CD4-positive, alpha-beta T cell treated with Interleukin-2 at 100 ng/mL for 4 hours (primary cell): ENCODE results near the gene TTC1.
A peak's percentile ranks its signal among the peaks of the same experiment; 100 is the strongest.
"Not testable (repeated sequence)": the region's sequence is repeated elsewhere in the genome, so short reads cannot be mapped to it uniquely, and the experiment has no call there.

Source experiments
- DNase-seq: peaks from one replicate; pipeline ENCODE4 v3.0.0-alpha.2; 2020; ENCODE audit warnings: low spot score

The TTC1 gene

GRCh38 chr5:159995907-159996306, 13.0 kb upstream of the TTC1 start:
- no peak for DNase-seq

DNA sequence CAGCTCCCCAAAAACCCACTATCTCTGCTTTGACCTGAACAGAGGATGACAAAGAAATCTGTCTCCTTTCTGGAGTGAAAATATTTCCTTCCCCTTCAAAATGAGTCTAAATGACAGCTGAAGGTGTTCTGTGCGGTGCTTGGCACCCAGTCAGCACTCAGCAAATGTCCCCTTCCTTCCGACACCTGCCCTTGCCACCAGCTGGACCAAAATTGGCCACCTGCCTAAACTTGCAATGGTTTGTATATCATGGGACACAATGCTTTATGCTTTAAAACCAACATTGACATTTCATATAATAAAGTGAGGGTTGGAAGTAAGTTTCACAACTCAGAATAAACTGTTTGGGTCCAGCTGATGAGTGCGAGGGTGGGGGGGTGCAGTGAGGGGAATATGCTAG, 7.5 kb upstream of the TTC1 start:
- no peak for DNase-seq

- no peak for DNase-seq
These were observed 1.4 kb upstream of the TTC1 start for GRCh38 chr5:160007514-160007913.

DNA sequence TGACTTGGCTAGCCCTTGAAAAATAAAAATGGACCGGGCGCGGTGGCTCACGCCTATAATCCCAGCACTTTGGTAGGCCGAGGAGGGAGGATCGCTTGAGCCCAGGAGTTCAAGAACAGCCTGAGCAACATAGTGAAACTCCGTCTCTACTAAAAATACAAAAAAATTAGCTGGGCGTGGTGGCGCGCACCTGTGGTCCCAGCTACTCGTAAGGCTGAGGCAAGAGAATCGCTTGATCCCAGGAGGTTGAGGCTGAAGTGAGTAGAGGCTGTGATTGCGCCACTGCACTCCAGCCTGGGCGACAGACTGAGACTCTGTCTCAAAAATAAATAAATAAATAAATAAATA, 436 bp upstream of the TTC1 start:
- DNase-seq: not testable (repeated sequence)

DNA sequence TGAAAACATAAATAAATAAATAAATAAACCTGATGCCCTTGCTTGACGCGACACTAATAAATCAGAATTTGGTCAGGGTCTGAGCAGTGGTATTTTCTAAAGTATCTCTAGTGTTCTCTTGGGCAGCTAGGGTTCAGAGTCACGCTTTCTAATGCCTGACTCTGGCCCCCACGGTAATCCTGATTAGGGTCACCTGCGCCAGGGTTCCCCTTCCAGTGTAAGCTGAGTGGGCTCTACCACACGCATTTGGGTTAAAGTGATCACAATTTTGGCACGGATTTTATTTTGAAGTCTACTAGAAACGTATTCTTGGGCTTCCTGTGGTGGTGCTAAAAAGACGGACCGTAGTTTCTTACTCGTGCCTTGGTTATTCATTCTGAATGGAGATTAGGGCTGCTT, 651 bp downstream of the TTC1 start:
- no peak for DNase-seq

DNA sequence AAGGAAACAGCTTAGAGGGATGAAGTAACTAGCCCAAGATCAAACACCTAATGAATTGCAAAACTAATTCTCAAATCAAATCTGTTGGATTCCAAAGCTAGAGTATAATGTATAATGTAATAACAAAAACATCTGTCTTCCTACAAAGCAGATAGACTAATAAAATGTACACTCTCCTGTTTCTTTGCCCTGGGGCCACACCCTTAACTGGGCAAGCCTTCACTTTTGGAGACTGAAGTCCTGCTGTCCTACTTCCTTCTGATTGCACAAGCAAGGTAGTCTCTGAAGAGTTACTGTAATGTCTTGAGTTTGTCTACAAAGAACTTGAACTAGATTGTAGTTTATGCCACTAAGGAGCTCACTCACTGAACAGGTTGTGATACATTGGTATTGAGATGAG, 2.5 kb downstream of the TTC1 start:
- DNase-seq: no peak

GRCh38 chr5:160014197-160014596, 5.3 kb downstream of the TTC1 start:
- DNase-seq: not testable (repeated sequence)

- DNase-seq: no peak
These were observed 10.1 kb downstream of the TTC1 start for GRCh38 chr5:160018945-160019625.

DNA sequence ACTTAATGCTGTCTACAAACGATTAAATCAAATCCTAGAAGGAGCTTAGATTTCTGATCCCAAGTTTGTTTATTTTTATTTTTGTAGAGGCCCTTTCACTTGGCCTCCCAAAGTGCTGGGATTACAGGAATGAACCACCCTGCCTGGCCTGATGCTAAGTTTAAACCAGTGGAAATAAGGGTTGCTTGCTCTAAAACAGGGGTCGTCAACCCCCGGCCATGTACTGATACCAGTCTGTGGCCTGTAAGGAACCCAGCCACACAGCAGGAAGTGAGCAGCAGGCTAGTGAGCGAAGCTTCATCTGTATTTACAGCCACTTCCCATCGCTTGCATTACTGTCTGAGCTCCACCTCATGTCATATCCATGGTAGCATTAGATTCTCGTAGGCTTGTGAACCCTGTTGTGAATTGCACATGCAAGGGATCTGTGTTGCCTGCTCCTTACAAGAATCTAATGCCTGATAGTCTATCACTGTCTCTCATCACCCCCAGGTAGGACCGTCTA, 11.4 kb downstream of the TTC1 start:
- DNase-seq: no peak

DNA sequence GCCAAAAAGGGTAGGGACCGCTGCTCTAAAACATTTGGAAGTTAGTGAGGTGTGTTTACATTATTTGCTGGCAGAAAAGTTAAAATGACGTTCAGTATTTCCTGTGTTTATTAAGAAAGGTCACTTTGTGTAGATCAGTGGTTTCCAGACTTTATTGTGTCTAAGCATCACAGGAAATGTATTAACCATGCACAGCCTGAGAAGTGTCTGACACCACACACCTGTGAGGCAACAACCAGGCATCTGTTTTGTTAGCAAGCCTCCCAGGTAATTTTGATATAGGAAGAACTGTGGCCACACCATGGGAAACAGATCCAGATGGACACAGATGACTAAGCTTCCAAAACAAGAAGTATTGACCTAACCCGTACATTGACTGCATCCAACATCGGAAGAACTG, 12.0 kb downstream of the TTC1 start:
- peak; percentile 20 for DNase-seq

- peak; percentile 80 for DNase-seq
These were observed 13.0 kb downstream of the TTC1 start for GRCh38 chr5:160021831-160022446.

DNA sequence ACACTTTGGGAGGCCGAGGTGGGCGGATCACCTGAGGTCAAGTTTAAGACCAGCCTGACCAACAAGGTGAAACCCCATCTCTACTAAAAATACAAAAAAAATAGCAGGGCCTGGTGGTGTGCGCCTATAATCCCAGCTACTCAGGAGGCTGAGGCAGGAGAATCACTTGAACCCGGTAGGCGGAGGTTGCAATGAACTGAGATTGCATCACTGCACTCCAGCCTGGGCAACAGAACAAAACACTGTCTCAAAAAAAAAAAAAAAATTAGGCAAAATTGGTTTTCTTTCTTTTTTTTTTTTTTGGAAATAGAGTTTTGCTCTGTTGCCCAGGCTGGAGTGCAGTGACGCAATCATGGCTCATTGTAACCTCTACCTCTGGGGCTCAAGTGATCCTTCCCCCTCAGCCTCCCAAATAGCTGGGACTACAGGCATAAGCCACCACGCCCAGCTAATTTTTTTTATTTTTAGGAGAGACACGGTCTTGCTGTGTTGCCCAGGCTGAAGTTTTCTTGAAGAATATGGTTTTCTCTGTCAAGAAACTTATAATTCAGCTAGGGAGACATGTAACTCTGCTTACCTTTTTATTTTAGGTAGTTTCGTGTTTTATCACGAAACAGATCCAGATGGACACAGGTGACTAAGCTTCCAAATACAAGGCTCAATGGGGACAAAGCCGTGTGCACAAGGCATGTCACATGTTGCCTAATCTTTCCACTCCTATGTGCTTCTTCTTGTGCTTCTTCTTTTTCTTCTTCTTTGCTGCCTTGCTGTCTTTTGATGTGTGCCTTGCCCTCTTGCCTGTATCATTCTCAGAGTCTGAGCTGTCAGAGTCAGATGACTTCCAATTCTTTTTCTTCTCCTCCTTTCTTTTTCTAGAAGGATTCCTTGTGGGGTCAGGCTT, 14.3 kb downstream of the TTC1 start:
- no peak for DNase-seq

- no peak for DNase-seq
These were observed 15.1 kb downstream of the TTC1 start for GRCh38 chr5:160023908-160024630.

DNA sequence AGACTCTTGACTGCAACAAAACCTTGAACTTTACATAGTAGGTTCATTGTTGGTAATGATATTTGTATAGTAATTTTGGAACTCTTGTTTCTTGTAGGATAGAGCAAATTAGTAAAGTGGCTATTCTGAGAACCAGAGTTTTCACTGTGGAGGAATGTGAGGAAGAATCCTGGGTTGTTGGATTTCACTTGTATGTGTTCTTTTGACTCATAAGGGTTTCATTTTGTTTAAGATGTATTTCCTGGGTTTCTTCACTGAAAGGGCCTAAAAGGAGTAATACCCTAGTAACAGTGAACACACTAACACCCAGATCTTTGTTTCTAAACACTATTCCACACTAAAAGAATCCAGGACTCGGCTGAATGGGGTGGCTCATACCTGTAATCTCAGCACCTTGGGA, 20.1 kb downstream of the TTC1 start:
- DNase-seq: no peak

DNA sequence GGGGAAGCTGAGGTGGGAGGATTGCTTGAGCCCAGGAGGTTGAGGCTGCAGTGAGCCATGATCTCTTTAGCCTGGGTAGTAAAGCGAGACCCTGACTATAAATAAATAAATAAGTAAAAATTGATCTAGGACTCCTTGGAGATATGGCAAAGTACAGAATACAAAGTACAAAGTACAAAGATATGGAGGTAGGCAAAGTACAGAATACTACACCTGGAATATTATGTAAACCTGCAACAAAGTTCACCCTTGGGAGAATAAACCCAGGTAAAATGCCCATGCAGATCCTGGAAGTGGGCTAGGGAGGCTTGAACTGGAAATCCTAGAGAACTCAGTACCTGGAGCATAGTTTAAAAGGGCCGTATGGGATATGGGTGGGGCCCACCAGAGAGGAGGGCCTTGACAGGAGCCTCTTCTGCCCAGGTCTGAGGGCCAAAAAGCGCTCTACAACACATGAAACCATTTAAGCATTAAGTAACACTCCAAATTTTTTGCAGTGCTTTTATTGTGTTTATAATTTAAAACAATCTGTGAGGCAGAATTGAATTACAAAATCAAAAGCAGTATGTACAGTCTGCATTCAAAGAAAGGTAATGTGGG, 20.7 kb downstream of the TTC1 start:
- DNase-seq: no peak

DNA sequence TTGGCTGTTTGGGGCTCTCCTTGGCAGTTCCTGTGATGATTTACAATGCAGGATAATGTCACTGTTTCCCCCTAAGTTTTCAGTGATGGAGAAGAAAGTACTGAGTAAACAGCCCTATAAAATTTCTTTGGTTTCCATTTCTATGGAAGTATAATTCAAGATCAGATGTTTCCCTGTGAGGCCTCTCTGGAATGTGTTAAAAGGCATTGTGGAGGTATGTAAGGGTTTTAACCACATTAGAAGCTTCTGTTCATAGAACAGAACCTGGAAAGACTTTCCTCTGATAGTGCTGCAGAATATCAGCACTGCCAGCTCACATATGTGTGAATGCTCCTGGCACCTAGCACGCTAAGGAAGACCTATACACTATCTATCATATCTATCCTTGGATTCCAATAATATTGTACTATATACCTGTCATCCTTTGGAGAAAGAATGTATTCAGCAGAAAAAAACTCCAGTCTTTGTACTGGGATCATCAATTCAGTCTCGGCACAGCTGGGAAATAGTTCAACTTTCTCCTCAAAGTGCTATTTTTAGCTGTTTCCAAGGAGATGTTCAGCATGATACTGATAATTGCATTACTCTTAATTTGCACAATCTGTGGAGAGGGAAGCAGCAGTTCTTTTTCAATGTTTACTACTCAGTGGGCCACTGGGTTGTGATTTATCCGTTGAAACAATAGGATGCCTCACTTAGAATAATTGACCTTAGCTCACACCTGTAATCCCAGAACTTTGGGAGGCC, 21.9 kb downstream of the TTC1 start:
- DNase-seq: no peak

GRCh38 chr5:160033546-160034252, 24.8 kb downstream of the TTC1 start:
- no peak for DNase-seq

DNA sequence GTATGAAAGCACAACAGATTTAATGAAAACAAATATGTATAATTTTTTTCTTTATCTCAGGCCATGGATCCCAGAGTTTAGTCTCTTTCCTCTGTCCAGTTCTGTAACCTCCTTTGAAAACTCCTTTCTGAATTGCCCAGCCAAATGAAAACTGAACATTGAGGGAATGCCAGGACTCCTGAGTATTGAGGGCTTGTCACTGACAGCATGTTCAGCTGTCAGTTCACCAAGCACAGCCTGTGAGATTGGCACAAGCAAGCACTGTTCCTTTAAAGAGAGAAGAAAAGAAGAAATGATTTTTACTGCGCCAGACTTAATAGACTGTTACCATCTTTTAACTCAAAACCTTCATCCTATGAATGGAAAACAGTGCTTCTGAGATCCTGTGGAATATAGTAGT, 27.3 kb downstream of the TTC1 start:
- DNase-seq: no peak

- DNase-seq: no peak
These were observed 27.9 kb downstream of the TTC1 start for GRCh38 chr5:160036884-160037283.

- no peak for DNase-seq
These were observed 31.0 kb downstream of the TTC1 start for GRCh38 chr5:160039810-160040470.
